ENCODE results near the gene XPO4.

Gene XPO4

DNA sequence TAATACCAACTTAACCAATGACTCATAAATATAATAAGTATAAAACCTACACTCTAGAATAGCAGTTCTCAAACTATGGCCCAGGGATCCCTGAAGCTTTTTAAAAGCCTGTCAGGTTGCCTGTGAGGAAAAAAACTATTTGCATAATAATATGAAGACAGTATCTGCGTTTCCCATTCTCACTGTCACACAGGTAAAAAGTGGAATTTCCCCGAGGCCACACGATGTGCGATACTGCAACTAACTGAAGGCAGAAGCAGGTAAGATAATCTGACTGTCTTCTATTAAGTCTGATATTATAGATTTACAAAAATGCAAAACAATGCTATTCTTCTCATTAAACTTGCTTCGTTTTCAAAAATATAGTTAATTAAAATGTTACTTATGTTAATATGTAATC lies 76.2 kb downstream of the XPO4 start:
- no peaks in the 10 kb centered on the region for H3K27me3 ChIP-seq (ENCODE audit: control insufficient read depth, insufficient read depth, low read length)
- H3K4me1 ChIP-seq (ENCODE audit: control insufficient read depth, insufficient read depth, low read length): peaks cover 3% of the 10 kb centered on the region
- no peak overlapping the region for H3K4me3 ChIP-seq (ENCODE audit: low read depth, low read length)
- no peaks in the 10 kb centered on the region for H3K36me3 ChIP-seq (ENCODE audit: control insufficient read depth, insufficient read depth, low read length)
- H3K9ac ChIP-seq (ENCODE audit: low read depth, low read length): no peak overlapping the region
- no peaks in the 10 kb centered on the region for H3K9me3 ChIP-seq (ENCODE audit: control insufficient read depth, insufficient read depth, low read length)

DNA sequence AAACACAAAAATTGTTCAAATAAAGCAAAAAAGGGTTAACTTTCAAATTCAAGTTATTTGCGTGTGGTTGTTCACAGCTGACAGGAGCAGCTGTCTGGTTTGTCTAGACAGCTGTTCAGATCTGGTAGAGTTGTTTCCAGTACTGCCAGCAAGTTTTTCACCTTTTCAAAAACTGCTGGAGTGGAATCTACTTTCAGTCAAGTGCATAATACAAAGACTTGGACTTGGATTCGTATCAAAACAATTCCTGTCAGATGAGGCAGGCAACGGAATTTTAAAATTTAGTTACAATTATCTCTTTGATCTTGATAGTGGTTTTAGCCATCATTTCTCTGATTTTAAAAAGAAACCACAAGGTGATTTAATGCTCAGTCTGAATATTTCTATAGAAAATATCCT lies 77.1 kb downstream of the XPO4 start:
- H3K4me3 ChIP-seq (ENCODE audit: low read depth, low read length): no peak overlapping the region
- no peaks in the 10 kb centered on the region for H3K36me3 ChIP-seq (ENCODE audit: control insufficient read depth, insufficient read depth, low read length)
- no peaks in the 10 kb centered on the region for H3K9me3 ChIP-seq (ENCODE audit: control insufficient read depth, insufficient read depth, low read length)

DNA sequence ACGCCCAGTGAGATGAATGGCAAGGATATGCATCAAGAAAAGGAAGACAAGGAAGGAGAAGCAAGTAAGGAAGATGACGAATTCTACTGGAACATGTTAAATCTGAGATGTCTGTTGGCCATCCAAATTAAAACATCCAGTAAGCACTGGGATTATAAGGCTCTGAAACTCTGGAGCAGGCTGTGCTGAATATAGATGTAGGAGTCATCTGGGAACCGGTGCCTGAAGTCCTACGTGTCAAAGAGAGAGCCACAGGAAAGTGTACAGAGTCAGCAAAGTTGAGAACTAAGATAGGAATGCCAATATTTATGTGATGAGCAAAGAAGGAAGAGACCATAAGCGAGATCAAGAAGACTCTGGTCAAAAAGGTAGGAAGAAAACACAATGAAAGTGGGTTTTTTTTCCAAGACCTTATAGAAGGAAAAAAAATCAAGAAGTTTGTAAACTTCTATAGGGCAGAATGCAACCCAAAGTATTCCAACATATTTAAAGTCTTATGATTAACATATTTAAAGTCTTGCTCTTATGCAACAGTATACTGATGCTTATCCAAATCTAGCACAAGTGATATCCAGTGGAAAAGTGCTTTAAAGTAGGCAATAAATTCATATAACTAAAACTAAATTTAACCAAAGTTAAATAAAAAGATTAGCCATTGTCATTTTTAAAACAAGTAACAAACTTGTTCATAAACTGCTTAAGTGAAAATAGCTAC lies 77.6 kb downstream of the XPO4 start:
- peaks cover 3% of the 10 kb centered on the region for H3K4me1 ChIP-seq (ENCODE audit: control insufficient read depth, insufficient read depth, low read length)
- no peaks in the 10 kb centered on the region for H3K9me3 ChIP-seq (ENCODE audit: control insufficient read depth, insufficient read depth, low read length)
- H3K36me3 ChIP-seq (ENCODE audit: control insufficient read depth, insufficient read depth, low read length): no peaks in the 10 kb centered on the region

More for the DNA sequence above, 77.1 kb downstream of the XPO4 start:
- Histone ChIP-seq H3K4me1 (ENCODE audit: control insufficient read depth, insufficient read depth, low read length) (peaks cover 3% of the 10 kb centered on the region), H3K27me3 (ENCODE audit: control insufficient read depth, insufficient read depth, low read length) (no peaks in the 10 kb centered on the region), H3K9ac (ENCODE audit: low read depth, low read length) (no peak overlapping the region)

DNA sequence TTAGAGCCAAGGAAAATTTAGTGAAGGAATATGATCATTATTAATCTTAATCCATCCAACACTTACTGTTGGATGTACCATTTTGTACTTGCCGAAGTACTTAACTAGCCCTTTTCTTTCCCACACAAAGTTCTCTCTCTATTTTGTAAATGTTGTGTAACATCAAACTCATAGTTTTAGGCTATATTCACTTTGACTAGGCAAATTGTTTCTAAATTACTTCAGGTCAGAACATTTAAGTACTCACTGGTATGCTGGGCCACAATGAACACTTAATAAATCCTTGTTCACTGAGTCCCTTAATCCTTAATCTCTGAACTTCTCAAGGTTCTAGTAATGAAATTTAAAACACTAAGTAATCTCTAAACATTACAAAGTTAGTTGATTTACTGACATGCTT lies 79.5 kb downstream of the XPO4 start:
- H3K4me3 ChIP-seq (ENCODE audit: low read depth, low read length): no peak overlapping the region
- no peak overlapping the region for H3K9ac ChIP-seq (ENCODE audit: low read depth, low read length)
- no peaks in the 10 kb centered on the region for H3K36me3 ChIP-seq (ENCODE audit: control insufficient read depth, insufficient read depth, low read length)
- peaks cover 3% of the 10 kb centered on the region for H3K4me1 ChIP-seq (ENCODE audit: control insufficient read depth, insufficient read depth, low read length)
- no peaks in the 10 kb centered on the region for H3K27me3 ChIP-seq (ENCODE audit: control insufficient read depth, insufficient read depth, low read length)
- H3K9me3 ChIP-seq (ENCODE audit: control insufficient read depth, insufficient read depth, low read length): no peaks in the 10 kb centered on the region

More for the DNA sequence above, 77.6 kb downstream of the XPO4 start:
- H3K9ac ChIP-seq (ENCODE audit: low read depth, low read length): no peak overlapping the region
- no peak overlapping the region for H3K4me3 ChIP-seq (ENCODE audit: low read depth, low read length)
- no peaks in the 10 kb centered on the region for H3K27me3 ChIP-seq (ENCODE audit: control insufficient read depth, insufficient read depth, low read length)

DNA sequence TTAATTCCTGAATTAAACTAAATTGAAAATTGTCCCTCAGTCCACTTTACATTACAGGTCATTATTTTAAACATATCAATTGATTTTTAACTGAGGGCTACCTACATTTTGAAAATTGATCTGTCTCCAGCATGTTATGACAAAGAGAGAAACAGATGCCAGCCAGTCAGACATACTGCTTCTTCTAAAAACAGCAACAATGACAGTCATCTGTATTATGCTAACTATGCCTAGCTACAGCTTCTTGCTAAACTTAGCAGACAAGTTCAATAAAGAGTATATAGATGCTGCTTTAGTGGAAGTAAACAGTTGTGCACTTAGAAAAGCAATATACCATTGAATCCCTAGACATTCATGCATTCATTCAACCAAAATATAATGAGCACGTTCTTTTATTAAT lies 80.1 kb downstream of the XPO4 start:
- Histone ChIP-seq H3K36me3 (ENCODE audit: control insufficient read depth, insufficient read depth, low read length) (no peaks in the 10 kb centered on the region), H3K9me3 (ENCODE audit: control insufficient read depth, insufficient read depth, low read length) (no peaks in the 10 kb centered on the region), H3K27me3 (ENCODE audit: control insufficient read depth, insufficient read depth, low read length) (no peaks in the 10 kb centered on the region), H3K4me1 (ENCODE audit: control insufficient read depth, insufficient read depth, low read length) (peaks cover 3% of the 10 kb centered on the region), H3K4me3 (ENCODE audit: low read depth, low read length) (no peak overlapping the region), H3K9ac (ENCODE audit: low read depth, low read length) (no peak overlapping the region)

DNA sequence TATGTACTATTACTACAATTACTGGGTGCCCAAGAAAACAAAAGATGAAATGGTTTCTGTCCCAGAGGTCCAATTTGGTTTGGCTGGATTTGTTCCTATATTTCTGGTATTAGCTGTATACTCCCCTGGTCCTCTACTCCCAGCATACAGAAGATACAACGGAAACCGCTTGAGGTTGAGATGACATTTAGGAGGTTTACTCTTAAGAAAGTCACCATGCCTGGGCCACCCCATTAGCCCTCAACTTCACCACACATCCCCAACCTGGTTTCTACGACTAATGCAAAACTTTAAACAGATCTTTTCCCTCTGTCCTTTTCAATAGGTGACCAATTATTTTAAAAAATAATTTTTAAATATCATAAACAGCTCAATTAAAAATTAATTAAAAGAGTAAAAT lies 82.8 kb downstream of the XPO4 start:
- no peaks in the 10 kb centered on the region for H3K4me1 ChIP-seq (ENCODE audit: control insufficient read depth, insufficient read depth, low read length)
- no peak overlapping the region for H3K4me3 ChIP-seq (ENCODE audit: low read depth, low read length)
- no peaks in the 10 kb centered on the region for H3K36me3 ChIP-seq (ENCODE audit: control insufficient read depth, insufficient read depth, low read length)
- no peak overlapping the region for H3K9ac ChIP-seq (ENCODE audit: low read depth, low read length)
- no peaks in the 10 kb centered on the region for H3K27me3 ChIP-seq (ENCODE audit: control insufficient read depth, insufficient read depth, low read length)
- no peaks in the 10 kb centered on the region for H3K9me3 ChIP-seq (ENCODE audit: control insufficient read depth, insufficient read depth, low read length)

DNA sequence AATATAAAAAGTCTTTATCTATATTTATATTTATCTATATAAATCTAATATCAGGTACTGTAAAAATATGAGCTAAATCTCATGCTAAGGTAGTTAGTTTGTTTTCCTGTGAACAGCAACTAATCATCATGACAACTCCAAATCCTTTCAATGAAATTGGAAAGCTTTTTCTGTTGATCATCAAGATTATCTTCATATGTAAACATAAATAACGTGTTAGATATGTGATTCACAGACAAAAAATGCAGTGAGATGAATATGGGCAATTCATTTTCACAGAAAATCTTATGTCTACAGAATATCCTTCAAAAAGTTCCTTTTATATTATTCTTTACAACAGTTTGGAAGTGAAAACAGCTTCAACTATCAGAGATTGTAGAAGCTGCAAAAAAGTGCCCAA lies 87.1 kb downstream of the XPO4 start:
- H3K4me1 ChIP-seq (ENCODE audit: control insufficient read depth, insufficient read depth, low read length): no peaks in the 10 kb centered on the region
- no peaks in the 10 kb centered on the region for H3K36me3 ChIP-seq (ENCODE audit: control insufficient read depth, insufficient read depth, low read length)
- no peak overlapping the region for H3K4me3 ChIP-seq (ENCODE audit: low read depth, low read length)
- H3K9me3 ChIP-seq (ENCODE audit: control insufficient read depth, insufficient read depth, low read length): no peaks in the 10 kb centered on the region
- H3K27me3 ChIP-seq (ENCODE audit: control insufficient read depth, insufficient read depth, low read length): no peaks in the 10 kb centered on the region
- H3K9ac ChIP-seq (ENCODE audit: low read depth, low read length): no peak overlapping the region

DNA sequence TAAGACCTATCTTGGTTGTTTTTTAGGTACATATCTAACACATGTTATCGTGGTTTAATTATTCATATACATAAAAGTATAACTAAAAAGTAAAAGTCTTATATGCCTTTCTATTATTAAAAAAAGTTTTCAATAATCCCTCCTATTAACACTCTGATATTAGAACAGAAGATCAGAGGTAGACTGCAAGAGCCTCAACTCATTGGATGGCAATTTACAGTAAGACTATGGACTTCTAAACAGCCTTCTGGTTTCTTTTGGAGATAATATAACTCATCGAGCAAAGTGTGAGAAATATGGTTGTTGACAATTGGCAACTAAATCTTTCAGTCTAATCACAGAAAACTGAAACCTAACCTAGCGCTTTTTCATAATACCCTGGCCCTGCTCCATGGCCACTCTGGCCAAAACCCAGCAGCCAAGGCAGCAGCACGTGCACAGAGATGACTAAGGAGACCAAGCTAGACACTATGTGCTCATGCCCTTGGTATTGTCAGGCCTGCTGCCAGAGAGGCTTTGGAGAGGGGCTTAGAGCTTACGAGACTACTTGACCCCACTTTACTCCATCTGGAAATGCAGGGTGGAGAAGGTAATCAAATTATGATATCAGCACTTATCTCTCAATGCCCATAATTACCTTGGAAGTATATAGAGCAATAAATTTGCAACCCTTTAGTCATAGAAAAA lies 88.2 kb downstream of the XPO4 start:
- Histone ChIP-seq H3K9ac (ENCODE audit: low read depth, low read length) (no peak overlapping the region), H3K36me3 (ENCODE audit: control insufficient read depth, insufficient read depth, low read length) (no peaks in the 10 kb centered on the region), H3K4me1 (ENCODE audit: control insufficient read depth, insufficient read depth, low read length) (no peaks in the 10 kb centered on the region), H3K4me3 (ENCODE audit: low read depth, low read length) (no peak overlapping the region), H3K27me3 (ENCODE audit: control insufficient read depth, insufficient read depth, low read length) (no peaks in the 10 kb centered on the region), H3K9me3 (ENCODE audit: control insufficient read depth, insufficient read depth, low read length) (no peaks in the 10 kb centered on the region)

DNA sequence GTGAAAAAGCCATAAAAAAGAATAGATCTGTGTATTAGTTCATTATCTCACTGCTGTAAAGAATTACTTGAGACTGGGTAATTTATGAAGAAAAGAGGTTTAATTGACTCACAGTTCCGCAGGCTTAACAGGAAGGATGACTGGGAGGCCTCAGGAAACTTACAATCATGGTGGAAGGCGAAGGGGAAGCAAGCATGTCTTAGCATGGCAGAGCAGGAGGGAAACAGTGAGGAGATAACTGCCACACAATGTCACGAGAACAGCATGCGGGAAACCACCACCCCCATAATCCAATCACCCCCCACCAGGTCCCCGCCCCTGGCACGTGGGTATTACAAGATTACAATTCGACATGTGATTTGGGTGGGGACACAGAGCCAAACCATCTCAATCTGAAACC lies 89.7 kb downstream of the XPO4 start:
- Histone ChIP-seq H3K36me3 (ENCODE audit: control insufficient read depth, insufficient read depth, low read length) (peaks cover 2% of the 10 kb centered on the region), H3K9me3 (ENCODE audit: control insufficient read depth, insufficient read depth, low read length) (no peaks in the 10 kb centered on the region), H3K4me3 (ENCODE audit: low read depth, low read length) (no peak overlapping the region), H3K27me3 (ENCODE audit: control insufficient read depth, insufficient read depth, low read length) (no peaks in the 10 kb centered on the region), H3K4me1 (ENCODE audit: control insufficient read depth, insufficient read depth, low read length) (no peaks in the 10 kb centered on the region), H3K9ac (ENCODE audit: low read depth, low read length) (no peak overlapping the region)

DNA sequence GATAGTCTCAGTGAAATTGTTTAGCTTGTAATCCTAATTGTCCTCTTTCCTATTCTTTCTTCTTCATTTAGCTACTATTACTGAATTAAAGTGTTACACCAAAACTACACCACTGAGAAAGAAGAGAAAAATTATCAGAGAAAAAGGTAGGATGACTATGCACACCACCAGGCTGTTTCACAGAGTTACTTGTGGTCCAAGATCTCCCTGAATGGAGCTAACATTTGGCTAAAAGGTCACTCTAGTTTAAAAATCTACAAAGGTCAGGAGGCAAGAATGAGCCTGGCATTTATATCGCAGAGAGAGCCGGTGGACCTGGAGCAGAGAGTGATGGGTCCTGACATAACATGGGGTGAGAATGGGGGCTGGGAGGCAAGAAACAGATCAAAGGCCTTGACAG lies 91.7 kb downstream of the XPO4 start:
- H3K27me3 ChIP-seq (ENCODE audit: control insufficient read depth, insufficient read depth, low read length): no peaks in the 10 kb centered on the region
- H3K9me3 ChIP-seq (ENCODE audit: control insufficient read depth, insufficient read depth, low read length): no peaks in the 10 kb centered on the region
- H3K36me3 ChIP-seq (ENCODE audit: control insufficient read depth, insufficient read depth, low read length): peaks cover 3% of the 10 kb centered on the region
- H3K9ac ChIP-seq (ENCODE audit: low read depth, low read length): no peak overlapping the region
- H3K4me3 ChIP-seq (ENCODE audit: low read depth, low read length): no peak overlapping the region
- no peaks in the 10 kb centered on the region for H3K4me1 ChIP-seq (ENCODE audit: control insufficient read depth, insufficient read depth, low read length)

DNA sequence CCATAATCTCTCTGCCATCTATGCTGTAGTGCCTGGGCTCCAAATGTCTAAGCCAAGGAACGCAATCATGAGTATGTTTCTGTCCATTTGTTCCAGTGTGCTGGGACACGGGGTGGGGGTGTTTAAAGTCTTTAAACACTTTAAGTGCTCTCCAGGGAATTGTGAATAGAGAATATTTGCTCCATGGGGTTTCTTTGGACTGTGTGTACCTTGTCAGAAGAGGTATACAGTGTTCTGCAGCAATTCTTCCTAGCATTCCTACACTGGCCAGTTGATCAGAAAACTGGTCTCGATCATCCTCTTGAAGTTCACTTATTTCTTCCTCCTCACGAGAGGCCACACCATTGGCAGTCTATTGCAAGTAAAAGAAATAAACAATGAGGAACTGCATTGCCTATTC lies 93.7 kb downstream of the XPO4 start:
- Histone ChIP-seq H3K9me3 (ENCODE audit: control insufficient read depth, insufficient read depth, low read length) (no peaks in the 10 kb centered on the region), H3K36me3 (ENCODE audit: control insufficient read depth, insufficient read depth, low read length) (peaks cover 3% of the 10 kb centered on the region), H3K9ac (ENCODE audit: low read depth, low read length) (no peak overlapping the region), H3K4me3 (ENCODE audit: low read depth, low read length) (no peak overlapping the region), H3K27me3 (ENCODE audit: control insufficient read depth, insufficient read depth, low read length) (no peaks in the 10 kb centered on the region), H3K4me1 (ENCODE audit: control insufficient read depth, insufficient read depth, low read length) (no peaks in the 10 kb centered on the region)

DNA sequence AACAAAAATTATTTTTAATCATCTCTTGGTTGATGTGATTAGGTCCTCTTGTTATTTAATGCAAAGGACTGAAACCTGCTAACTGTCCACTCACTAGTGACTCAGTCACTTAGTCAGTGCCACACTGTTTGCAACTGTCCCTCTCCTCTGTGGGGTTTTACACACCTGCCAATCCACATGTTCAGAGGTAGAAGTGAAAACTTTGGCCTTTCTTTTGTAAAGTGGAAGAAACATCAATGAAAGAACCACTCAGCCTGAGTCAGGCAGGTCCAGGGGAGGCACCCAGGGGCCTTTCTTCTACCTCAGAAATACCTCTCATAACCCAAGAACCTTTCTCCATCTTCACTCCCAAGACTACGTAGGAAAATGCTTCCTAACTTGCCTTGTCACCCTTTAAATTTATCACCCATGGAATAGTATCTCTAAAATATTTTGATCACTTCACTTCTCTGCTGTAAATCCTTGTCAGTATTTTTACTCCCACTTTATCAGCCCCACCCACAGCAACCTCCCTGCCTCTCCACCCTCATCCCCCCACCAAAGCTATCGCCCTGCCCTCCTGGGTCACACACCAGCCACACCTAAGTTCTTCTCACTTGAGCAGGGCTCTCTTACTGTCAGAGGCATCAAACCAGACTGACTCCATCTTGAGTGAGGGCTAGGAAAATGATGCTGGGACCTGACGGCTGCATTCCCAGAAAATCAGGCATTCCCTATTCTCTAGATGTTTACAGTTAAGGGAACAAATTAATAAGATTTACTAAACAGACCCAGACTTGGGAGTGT lies 99.2 kb downstream of the XPO4 start:
- Histone ChIP-seq H3K4me1 (ENCODE audit: control insufficient read depth, insufficient read depth, low read length) (no peaks in the 10 kb centered on the region), H3K27me3 (ENCODE audit: control insufficient read depth, insufficient read depth, low read length) (no peaks in the 10 kb centered on the region), H3K9me3 (ENCODE audit: control insufficient read depth, insufficient read depth, low read length) (no peaks in the 10 kb centered on the region), H3K9ac (ENCODE audit: low read depth, low read length) (no peak overlapping the region), H3K36me3 (ENCODE audit: control insufficient read depth, insufficient read depth, low read length) (peaks cover 8% of the 10 kb centered on the region), H3K4me3 (ENCODE audit: low read depth, low read length) (no peak overlapping the region)
